ENCODE results near the gene RANBP3.

DNA sequence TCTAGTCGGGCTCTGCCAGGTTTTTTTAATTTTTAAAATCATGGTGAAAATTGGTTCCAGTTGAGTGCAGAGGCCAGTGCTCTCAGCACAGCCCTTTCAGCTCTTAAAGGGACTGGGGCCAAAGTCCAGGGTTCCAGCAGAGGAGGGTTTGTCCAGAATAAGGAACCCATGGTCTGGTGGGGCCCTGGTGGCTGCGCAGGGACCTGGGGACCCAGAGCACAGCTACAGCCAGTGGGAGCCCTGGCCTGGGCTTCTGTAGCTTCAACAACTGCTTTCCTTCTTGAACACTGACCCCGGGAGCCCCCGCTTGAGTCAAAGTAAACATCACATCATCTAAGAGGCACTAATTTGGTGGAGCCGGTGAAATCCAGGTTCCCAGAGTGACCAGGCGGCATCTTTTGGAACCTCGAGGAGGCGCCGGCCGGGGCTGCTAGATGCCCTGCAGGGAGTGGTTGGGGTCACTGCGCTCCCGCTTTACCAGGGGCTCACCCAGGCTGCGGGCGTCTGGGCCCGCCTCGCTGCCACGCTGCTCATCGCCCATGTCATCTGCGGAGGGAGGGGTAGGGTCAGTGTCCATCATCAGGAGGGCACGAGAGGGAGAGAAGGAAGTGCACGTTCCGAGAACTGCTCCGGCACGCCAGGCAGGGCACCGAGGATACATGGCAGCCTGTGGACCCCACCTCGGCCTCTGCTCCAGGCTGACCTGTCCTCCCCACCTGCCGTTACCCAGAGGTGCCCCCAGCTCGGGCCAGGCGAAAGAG, 16.6 kb upstream of the RANBP3 start:
- TF ChIP-seq GATA3 (IDR thresholded peaks at IDR 0.05; ENCODE audit: low read depth, low read length) (no peak), GATA2 (IDR thresholded peaks at IDR 0.05; ENCODE audit: low read depth, low read length) (no peak)

Measured in SH-SY5Y (cell line).